ENCODE measurements around the gene ZNF683. TPM values are rescaled to one million over a fixed set of nuclear protein-coding genes. Genes with fewer than 3 reads are reported as not detected.

The ZNF683 gene
- total RNA-seq, 1 experiment from 2014 or later = not detected

GRCh38 chr1:26363549-26364448, 8.8 kb downstream of the ZNF683 start:
- peak; percentile 33 for DNase-seq (ENCODE audit: low read depth)
- in situ Hi-C loops (cut with HindIII; ENCODE audit: low pct_unique_long_range_greater_than_20kb, low sequenced_read_pairs) = no loop called here

GRCh38 chr1:26362331-26362730, 10.2 kb downstream of the ZNF683 start:
- in situ Hi-C loops (cut with HindIII; ENCODE audit: low pct_unique_long_range_greater_than_20kb, low sequenced_read_pairs) = no loop called here
- DNase-seq (ENCODE audit: low read depth) = no peak

GRCh38 chr1:26361605-26362122, 10.9 kb downstream of the ZNF683 start:
- DNase-seq (ENCODE audit: low read depth) = no peak
- in situ Hi-C loops (cut with HindIII; ENCODE audit: low pct_unique_long_range_greater_than_20kb, low sequenced_read_pairs) = no loop called here

GRCh38 chr1:26360807-26361604, 11.5 kb downstream of the ZNF683 start:
- DNase-seq (ENCODE audit: low read depth) = no peak
- in situ Hi-C loops (cut with HindIII; ENCODE audit: low pct_unique_long_range_greater_than_20kb, low sequenced_read_pairs) = no loop called here

GRCh38 chr1:26359981-26360806, 12.4 kb downstream of the ZNF683 start:
- in situ Hi-C loops (cut with HindIII; ENCODE audit: low pct_unique_long_range_greater_than_20kb, low sequenced_read_pairs) = no loop called here
- no peak for DNase-seq (ENCODE audit: low read depth)

GRCh38 chr1:26358411-26359384, 13.9 kb downstream of the ZNF683 start:
- in situ Hi-C loops (cut with HindIII; ENCODE audit: low pct_unique_long_range_greater_than_20kb, low sequenced_read_pairs) = no loop called here
- DNase-seq (ENCODE audit: low read depth) = no peak

GRCh38 chr1:26357121-26357602, 15.4 kb downstream of the ZNF683 start:
- DNase-seq (ENCODE audit: low read depth) = no peak
- in situ Hi-C loops (cut with HindIII; ENCODE audit: low pct_unique_long_range_greater_than_20kb, low sequenced_read_pairs) = no loop called here

- DNase-seq (ENCODE audit: low read depth) = no peak
- in situ Hi-C loops (cut with HindIII; ENCODE audit: low pct_unique_long_range_greater_than_20kb, low sequenced_read_pairs) = no loop called here
Measured at GRCh38 chr1:26356106-26356505, 16.4 kb downstream of the ZNF683 start.

GRCh38 chr1:26354972-26355371, 17.6 kb downstream of the ZNF683 start:
- in situ Hi-C loops (cut with HindIII; ENCODE audit: low pct_unique_long_range_greater_than_20kb, low sequenced_read_pairs) = no loop called here
- no peak for DNase-seq (ENCODE audit: low read depth)

- DNase-seq (ENCODE audit: low read depth) = no peak
- in situ Hi-C loops (cut with HindIII; ENCODE audit: low pct_unique_long_range_greater_than_20kb, low sequenced_read_pairs) = no loop called here
Measured at GRCh38 chr1:26353976-26354820, 18.4 kb downstream of the ZNF683 start, which contains the start of gene CRYBG2. Gene CRYBG2, minus strand, starts transcription at chr1:26354130. Its CDS starts 7,473 bp downstream, at chr1:26346657.

- in situ Hi-C loops (cut with HindIII; ENCODE audit: low pct_unique_long_range_greater_than_20kb, low sequenced_read_pairs) = no loop called here
- DNase-seq (ENCODE audit: low read depth) = no peak
Measured at GRCh38 chr1:26353210-26353859, 19.2 kb downstream of the ZNF683 start.

GRCh38 chr1:26352338-26352679, 20.2 kb downstream of the ZNF683 start:
- in situ Hi-C loops (cut with HindIII; ENCODE audit: low pct_unique_long_range_greater_than_20kb, low sequenced_read_pairs) = no loop called here

GRCh38 chr1:26351590-26352337, 20.8 kb downstream of the ZNF683 start:
- DNase-seq (ENCODE audit: low read depth) = peak; percentile 74
- in situ Hi-C loops (cut with HindIII; ENCODE audit: low pct_unique_long_range_greater_than_20kb, low sequenced_read_pairs) = no loop called here

More at GRCh38 chr1:26352338-26352679, 20.2 kb downstream of the ZNF683 start:
- no peak for DNase-seq (ENCODE audit: low read depth)

- in situ Hi-C loops (cut with HindIII; ENCODE audit: low pct_unique_long_range_greater_than_20kb, low sequenced_read_pairs) = no loop called here
- peak; percentile 44 for DNase-seq (ENCODE audit: low read depth)
Measured at GRCh38 chr1:26350701-26351589, 21.6 kb downstream of the ZNF683 start.
